HepG2 (cell line): ENCODE measurements around the gene COX10. TPM values are rescaled to one million over a fixed set of nuclear protein-coding genes. Genes with fewer than 3 reads are reported as not detected.

ENCODE experiments used
- EP300 ChIP-seq, 3 experiments: sonication (generic) in 1 of 3; formaldehyde crosslinking in 1 of 3; IDR thresholded peaks; 2 replicates each; pipeline versions ENCODE4 v1.5.1 to v1.6.1; 2011 to 2020; ENCODE audit warnings: low read depth in 2 of 3, low read length in 2 of 3, borderline replicate concordance in 1 of 3, improper control_type of control experiment in 1 of 3, mild to moderate bottlenecking in 1 of 3, missing genetic modification reagents in 1 of 3, moderate library complexity in 1 of 3
- FUBP1 ChIP-seq: sonication (generic); formaldehyde crosslinking; IDR thresholded peaks from 2 replicates; pipeline ENCODE4 v1.5.1; 2020; ENCODE audit warnings: missing genetic modification reagents, mild to moderate bottlenecking, borderline replicate concordance
- MED8 ChIP-seq: sonication (generic); formaldehyde crosslinking; IDR thresholded peaks from 2 replicates; pipeline ENCODE4 v1.8.1; 2023; ENCODE audit warnings: mild to moderate bottlenecking, missing genetic modification reagents; ENCODE audit not compliant: insufficient replicate concordance
- RBFOX2 ChIP-seq: fragments of 200-400 bp; formaldehyde crosslinking; IDR thresholded peaks from 2 replicates; pipeline ENCODE4 v1.6.1; 2017; ENCODE audit warnings: low read depth, mild to moderate bottlenecking, low read length
- TIGD3 ChIP-seq: sonication (generic); formaldehyde crosslinking; IDR thresholded peaks from 2 replicates; pipeline ENCODE4 v1.5.1; 2020; ENCODE audit warnings: mild to moderate bottlenecking, missing genetic modification reagents, borderline replicate concordance
- UBTF ChIP-seq: sonication (generic); formaldehyde crosslinking; IDR thresholded peaks from 2 replicates; pipeline ENCODE4 v1.4.0; 2020; ENCODE audit warnings: mild to moderate bottlenecking, missing genetic modification reagents
- ZBTB33 ChIP-seq: sonication (generic); formaldehyde crosslinking; IDR thresholded peaks from 2 replicates; pipeline ENCODE4 v1.4.0; 2020; ENCODE audit warnings: missing genetic modification reagents
- ZHX2 ChIP-seq, 2 experiments: sonication (generic) in 1 of 2; formaldehyde crosslinking in 1 of 2; IDR thresholded peaks; 2 replicates each; pipeline versions ENCODE4 v1.6.1 to v1.9.0; 2014 to 2022; ENCODE audit warnings: antibody characterized with exemption in 1 of 2, borderline replicate concordance in 1 of 2, inconsistent platforms in 1 of 2, low read depth in 1 of 2, missing genetic modification reagents in 1 of 2
- ZSCAN30 ChIP-seq: sonication (generic); formaldehyde crosslinking; IDR thresholded peaks from 2 replicates; pipeline ENCODE4 v1.5.0; 2020; ENCODE audit warnings: mild to moderate bottlenecking, missing genetic modification reagents
- polyA plus RNA-seq, 8 experiments: library from polyadenylated mRNA; depleted of rRNA in 3 of 8; stranded (reverse) in 7 of 8; unstranded in 1 of 8; fragments of >200 nt; fragmentation: Illumina TruSeq in 4 of 8; extraction: Trizol in 4 of 8; gene quantifications; 2 replicates each; pipeline versions ENCODE4 v1.2.1 to v1.2.3, GENCODE V29; 2011 to 2016; ENCODE audit warnings: low read depth in 4 of 8, missing spikeins in 1 of 8, mixed read lengths in 1 of 8; ENCODE audit not compliant: insufficient read depth in 1 of 8
- total RNA-seq, 5 experiments: library from RNA; depleted of rRNA; stranded (reverse); fragments of >200 nt; fragmentation: Illumina TruSeq; extraction: Trizol; gene quantifications; 2 replicates each; pipeline ENCODE4 v1.2.3, GENCODE V29; 2016; ENCODE audit warnings: low read depth in 1 of 5

COX10 gene
- total and polyA plus RNA-seq, 2 of the 13 experiments (the other 11 are each of a cell fraction or from before 2014, with no cell fraction given), result 13.9 to 20.1 TPM

- TF ChIP-seq FUBP1 (CRISPR knock-in tag) (no peak), MED8 (CRISPR knock-in tag) (peak; percentile 88), ZHX2 (IDR thresholded peaks at IDR 0.05; ENCODE audit: low read depth) (peak; percentile 84), ZHX2 (CRISPR knock-in tag; IDR thresholded peaks at IDR 0.05; ENCODE audit: borderline replicate concordance) (0 out of 2 replicates have a peak, but pooled peaks have one; percentile 39), ZSCAN30 (CRISPR knock-in tag) (no peak), TIGD3 (CRISPR knock-in tag) (no peak), EP300 (IDR thresholded peaks at IDR 0.05; ENCODE audit: low read depth in 2 of 2, low read length in 2 of 2) (no peak), EP300 (CRISPR knock-in tag; IDR thresholded peaks at IDR 0.05; ENCODE audit: borderline replicate concordance) (peak; percentile 30; the same call in 1 of the 2 replicates), ZBTB33 (no peak), RBFOX2 (peak; percentile 89), UBTF (CRISPR knock-in tag) (peak; percentile 79)
These were observed at the start of gene COX10 (continued) for GRCh38 chr17:14069251-14070021.
